Activated CD4-positive, alpha-beta T cell treated with anti-CD3 and anti-CD28 coated beads, Interleukin-2, amount 50 U/mL, for 16 hours (primary cell): ENCODE measurements around the gene TLE2.
A peak's percentile ranks its signal among the peaks of the same experiment; 100 is the strongest.
"Not testable (repeated sequence)": the region's sequence is repeated elsewhere in the genome, so short reads cannot be mapped to it uniquely, and the experiment has no call there.

Source experiments
- DNase-seq: peaks from one replicate; pipeline ENCODE4 v3.0.0-alpha.2; 2020

The TLE2 gene

GRCh38 chr19:3012059-3012458, 17.0 kb downstream of the TLE2 start:
- DNase-seq: not testable (repeated sequence)

- no peak for DNase-seq
Observed at GRCh38 chr19:3010871-3011270, 18.2 kb downstream of the TLE2 start.

- no peak for DNase-seq
Observed at GRCh38 chr19:3008994-3009393, 20.1 kb downstream of the TLE2 start.

GRCh38 chr19:3007975-3008374, 21.1 kb downstream of the TLE2 start:
- DNase-seq: no peak

GRCh38 chr19:3006075-3006767, 22.9 kb downstream of the TLE2 start:
- DNase-seq: peak; percentile 10

- no peak for DNase-seq
Observed at GRCh38 chr19:3005345-3005744, 23.7 kb downstream of the TLE2 start.

- no peak for DNase-seq
Observed at GRCh38 chr19:3004522-3004921, 24.6 kb downstream of the TLE2 start.

- DNase-seq: no peak
Observed at GRCh38 chr19:3003046-3003445, 26.0 kb downstream of the TLE2 start.

GRCh38 chr19:3001235-3001800, 27.8 kb downstream of the TLE2 start:
- DNase-seq: no peak

GRCh38 chr19:2998642-2999041, 30.4 kb downstream of the TLE2 start:
- DNase-seq: no peak

- no peak for DNase-seq
Observed at GRCh38 chr19:2997720-2998119, 31.4 kb downstream of the TLE2 start.

- no peak for DNase-seq
Observed at GRCh38 chr19:2994588-2995131, 34.4 kb downstream of the TLE2 start.

- no peak for DNase-seq
Observed at GRCh38 chr19:2993579-2993978, 35.5 kb downstream of the TLE2 start.

- no peak for DNase-seq
Observed at GRCh38 chr19:2992958-2993357, 36.1 kb downstream of the TLE2 start.

GRCh38 chr19:2992333-2992732, 36.7 kb downstream of the TLE2 start:
- not testable (repeated sequence) for DNase-seq

GRCh38 chr19:2989236-2989946, 39.7 kb downstream of the TLE2 start:
- no peak for DNase-seq

- no peak for DNase-seq
Observed at GRCh38 chr19:2988568-2988967, 40.5 kb downstream of the TLE2 start.

- no peak for DNase-seq
Observed at GRCh38 chr19:2987797-2988196, 41.3 kb downstream of the TLE2 start.

GRCh38 chr19:2986951-2987524, 42.0 kb downstream of the TLE2 start:
- no peak for DNase-seq

- no peak for DNase-seq
Observed at GRCh38 chr19:2984215-2984528, 44.9 kb downstream of the TLE2 start.

- no peak for DNase-seq
Observed at GRCh38 chr19:2983351-2984214, 45.5 kb downstream of the TLE2 start.

- DNase-seq: no peak
Observed at GRCh38 chr19:2982983-2983350, 46.1 kb downstream of the TLE2 start.

- no peak for DNase-seq
Observed at GRCh38 chr19:2982561-2982960, 46.5 kb downstream of the TLE2 start.
